Stimulated activated CD4-positive, alpha-beta T cell treated with anti-CD3 and anti-CD28 coated beads, Interleukin-15, amount 100 ng/mL, for 24 hours (primary cell): ENCODE data around the gene SPON1.
"Not testable (repeated sequence)": the region's sequence is repeated elsewhere in the genome, so short reads cannot be mapped to it uniquely, and the experiment has no call there.

Experiments used
- DNase-seq: peaks from one replicate; pipeline ENCODE4 v3.0.0-alpha.2; 2020

Gene SPON1

GRCh38 chr11:13984616-13985450 lies 22.3 kb downstream of the SPON1 start:
- no peak for DNase-seq

GRCh38 chr11:13986695-13987094 lies 24.2 kb downstream of the SPON1 start:
- DNase-seq, result not testable (repeated sequence)

GRCh38 chr11:13992158-13992856 lies 29.8 kb downstream of the SPON1 start:
- DNase-seq, result not testable (repeated sequence)

GRCh38 chr11:13993096-13993765 lies 30.7 kb downstream of the SPON1 start:
- DNase-seq, result no peak

GRCh38 chr11:13997881-13998280 lies 35.4 kb downstream of the SPON1 start:
- DNase-seq, result no peak

- no peak for DNase-seq
These were observed 37.2 kb downstream of the SPON1 start for GRCh38 chr11:13999704-14000103.

- DNase-seq, result no peak
These were observed 39.1 kb downstream of the SPON1 start for GRCh38 chr11:14001597-14001996.

GRCh38 chr11:14007566-14007965 lies 45.0 kb downstream of the SPON1 start:
- DNase-seq, result no peak

GRCh38 chr11:14010665-14011064 lies 48.1 kb downstream of the SPON1 start:
- no peak for DNase-seq

- DNase-seq, result no peak
These were observed 50.3 kb downstream of the SPON1 start for GRCh38 chr11:14012846-14013245.

GRCh38 chr11:14015711-14016110 lies 53.2 kb downstream of the SPON1 start:
- DNase-seq, result no peak

GRCh38 chr11:14018441-14018840 lies 55.9 kb downstream of the SPON1 start:
- no peak for DNase-seq

GRCh38 chr11:14021738-14022137 lies 59.2 kb downstream of the SPON1 start:
- no peak for DNase-seq

- no peak for DNase-seq
These were observed 59.7 kb downstream of the SPON1 start for GRCh38 chr11:14022251-14022650.

- DNase-seq, result no peak
These were observed 60.3 kb downstream of the SPON1 start for GRCh38 chr11:14022821-14023220.

- no peak for DNase-seq
These were observed 64.4 kb downstream of the SPON1 start for GRCh38 chr11:14026961-14027360.

- DNase-seq, result no peak
These were observed 65.0 kb downstream of the SPON1 start for GRCh38 chr11:14027525-14027924.

GRCh38 chr11:14029440-14029839 lies 66.9 kb downstream of the SPON1 start:
- no peak for DNase-seq

GRCh38 chr11:14029971-14030920 lies 67.7 kb downstream of the SPON1 start:
- no peak for DNase-seq

- not testable (repeated sequence) for DNase-seq
These were observed 73.0 kb downstream of the SPON1 start for GRCh38 chr11:14035526-14035925.

GRCh38 chr11:14036469-14036868 lies 73.9 kb downstream of the SPON1 start:
- no peak for DNase-seq

GRCh38 chr11:14041040-14041439 lies 78.5 kb downstream of the SPON1 start:
- DNase-seq, result no peak

GRCh38 chr11:14041565-14041964 lies 79.0 kb downstream of the SPON1 start:
- no peak for DNase-seq
